AG08396 (cell line): ENCODE data around the gene ANKRD28.

Source experiments
- DNase-seq: peaks from one replicate; pipeline ENCODE4 v3.0.0; 2012; ENCODE audit warnings: low spot score, mixed read lengths

ANKRD28 gene

GRCh38 chr3:15723624-15723884 is 74.2 kb downstream of the ANKRD28 start:
- DNase-seq = no peak

DNA sequence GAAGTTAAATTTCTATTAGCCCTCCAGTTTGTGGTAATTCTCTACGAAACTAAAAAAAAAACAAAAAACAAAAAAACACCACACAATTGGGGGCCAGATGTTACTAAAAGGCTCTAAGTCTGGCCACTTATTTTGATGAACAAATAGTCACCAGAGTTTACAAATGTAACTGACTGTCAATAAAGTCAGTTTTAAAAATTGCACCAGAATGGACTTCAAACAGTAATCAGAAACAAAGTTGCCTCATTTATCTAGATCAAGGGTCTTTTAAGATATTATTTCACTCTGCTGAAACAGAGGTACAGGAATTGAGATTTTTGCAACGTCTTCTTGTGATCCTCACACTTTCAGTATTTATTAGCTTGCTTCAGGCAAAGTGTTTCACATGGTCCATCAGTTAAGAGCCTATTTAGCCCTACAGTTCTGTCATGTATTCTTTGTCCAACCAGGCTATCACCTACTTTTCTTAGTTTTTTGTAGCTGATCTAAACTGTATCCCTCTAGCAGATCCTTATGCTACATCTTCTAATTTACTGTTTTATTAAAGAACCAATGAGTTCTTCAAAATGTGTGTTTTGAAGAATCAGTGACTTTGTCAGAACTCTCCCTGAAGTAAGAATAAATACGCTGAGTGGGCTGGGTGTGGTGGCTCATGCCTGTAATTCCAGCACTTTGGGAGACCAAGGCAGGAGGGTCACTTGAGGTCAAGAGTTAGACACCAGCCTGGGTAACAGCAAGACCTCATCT is 74.7 kb downstream of the ANKRD28 start:
- DNase-seq = no peak

DNA sequence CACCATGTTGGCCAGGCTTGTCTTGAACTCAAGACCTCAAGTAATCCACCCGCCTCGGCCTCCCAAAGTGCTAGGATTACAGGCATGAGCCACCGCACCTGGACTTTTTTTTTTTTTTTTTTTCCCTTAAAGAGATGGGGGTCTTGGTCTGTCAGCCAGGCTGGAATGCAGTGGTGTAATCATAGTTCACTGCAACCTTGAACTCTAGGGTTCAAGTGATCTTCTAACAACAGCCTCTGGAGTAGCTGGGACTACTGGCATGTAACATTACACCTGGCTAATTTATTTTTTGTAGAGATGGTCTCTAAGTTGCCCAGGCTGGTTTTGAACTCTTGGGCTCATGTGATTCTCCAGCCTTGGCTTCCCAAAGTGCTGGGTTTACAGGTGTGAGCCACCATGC is 81.6 kb downstream of the ANKRD28 start:
- no peak for DNase-seq

DNA sequence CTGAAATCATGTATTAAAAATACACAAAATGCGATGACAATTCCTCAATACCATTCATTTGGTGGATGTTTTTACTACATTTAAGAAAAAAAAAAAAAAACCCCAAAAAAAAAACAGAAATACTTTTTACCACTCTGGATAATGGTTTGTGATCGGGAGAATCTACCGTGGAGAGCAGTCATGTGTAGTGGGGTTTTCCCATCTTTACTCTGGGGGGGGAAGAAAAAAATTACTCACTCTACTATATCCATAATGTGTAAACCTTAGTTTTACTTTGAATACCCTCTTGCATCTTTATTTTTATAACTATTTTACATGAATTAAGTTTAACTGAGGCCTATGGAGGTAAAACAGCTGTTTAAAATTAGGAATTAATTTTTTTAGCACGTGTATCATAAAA is 83.3 kb downstream of the ANKRD28 start:
- DNase-seq = no peak

DNA sequence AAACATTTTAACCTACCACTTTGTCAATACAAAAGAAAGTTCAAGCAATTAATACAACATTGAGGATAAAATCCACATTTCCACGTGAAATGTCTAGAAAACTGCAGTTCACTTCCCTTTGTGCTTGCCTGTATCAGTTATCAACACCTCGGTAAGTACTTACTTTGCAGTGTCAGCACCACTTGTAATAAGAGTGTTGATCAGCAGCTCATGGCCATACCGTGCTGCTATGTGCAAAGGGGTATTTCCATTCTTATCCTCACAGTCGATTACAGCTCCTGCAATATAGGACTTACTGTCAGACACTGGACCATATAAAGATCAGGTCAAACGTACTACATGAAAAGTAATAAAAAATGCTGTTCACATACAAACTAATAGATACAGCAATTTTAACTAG is 84.4 kb downstream of the ANKRD28 start:
- DNase-seq = no peak

GRCh38 chr3:15711281-15711680 is 86.5 kb downstream of the ANKRD28 start:
- DNase-seq = no peak

DNA sequence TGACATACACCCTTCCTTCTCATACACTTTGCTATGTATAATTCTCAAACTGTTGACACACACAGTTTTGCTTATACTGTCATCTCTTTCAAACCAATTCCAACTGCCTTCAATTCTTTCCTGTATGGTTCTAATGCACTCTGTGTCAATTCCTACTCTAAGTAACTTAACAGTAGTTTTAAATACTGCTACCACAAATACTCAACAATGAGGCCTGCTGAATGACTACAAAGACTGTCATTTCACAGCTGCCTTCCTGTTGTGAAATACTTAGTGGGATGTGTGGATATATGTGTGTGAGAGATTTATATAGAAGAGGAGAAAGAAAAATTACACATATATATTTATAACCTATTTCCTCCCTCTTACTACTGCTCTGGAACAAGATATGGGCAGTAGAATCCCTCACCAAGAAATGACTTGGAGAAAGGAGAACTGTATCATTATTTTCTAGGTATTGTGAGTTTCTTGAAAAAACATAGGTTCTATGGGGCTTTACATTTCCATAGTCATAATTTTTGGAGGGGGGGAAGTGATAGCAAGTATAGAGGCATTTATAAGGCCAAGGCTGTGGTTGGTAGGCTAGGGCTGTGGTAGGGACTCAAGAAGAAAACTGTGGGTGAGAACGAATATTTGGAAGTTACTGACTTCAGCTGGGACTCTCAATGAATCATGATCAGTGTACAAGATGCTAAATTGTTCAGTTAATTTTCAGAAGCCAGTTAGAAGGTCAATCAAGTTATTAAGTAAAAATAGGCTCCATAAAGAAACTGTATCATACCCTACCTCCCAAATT is 88.7 kb downstream of the ANKRD28 start:
- DNase-seq = peak; percentile 5

DNA sequence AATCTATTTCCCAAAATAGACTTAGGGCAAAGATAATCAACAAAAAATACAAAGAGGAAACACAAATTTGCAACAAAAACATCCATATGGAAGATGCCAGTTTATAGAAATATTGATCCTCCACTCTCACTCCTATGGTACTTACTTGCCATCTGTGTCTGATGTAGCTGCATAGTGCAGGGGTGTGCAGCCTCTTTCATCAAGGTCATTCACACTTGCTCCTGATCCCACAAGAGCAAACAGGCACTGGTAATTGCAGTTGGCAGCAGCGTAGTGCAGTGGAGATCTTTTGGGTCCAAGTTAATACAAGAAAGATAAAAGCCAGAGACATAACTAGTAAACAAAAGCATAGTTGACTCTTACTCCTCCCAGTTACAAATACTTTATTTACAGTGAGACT is 90.0 kb downstream of the ANKRD28 start:
- DNase-seq = no peak

- DNase-seq = no peak
These were observed 94.4 kb downstream of the ANKRD28 start for GRCh38 chr3:15703346-15703745.

GRCh38 chr3:15694628-15695027 is 103.2 kb downstream of the ANKRD28 start:
- DNase-seq = no peak

DNA sequence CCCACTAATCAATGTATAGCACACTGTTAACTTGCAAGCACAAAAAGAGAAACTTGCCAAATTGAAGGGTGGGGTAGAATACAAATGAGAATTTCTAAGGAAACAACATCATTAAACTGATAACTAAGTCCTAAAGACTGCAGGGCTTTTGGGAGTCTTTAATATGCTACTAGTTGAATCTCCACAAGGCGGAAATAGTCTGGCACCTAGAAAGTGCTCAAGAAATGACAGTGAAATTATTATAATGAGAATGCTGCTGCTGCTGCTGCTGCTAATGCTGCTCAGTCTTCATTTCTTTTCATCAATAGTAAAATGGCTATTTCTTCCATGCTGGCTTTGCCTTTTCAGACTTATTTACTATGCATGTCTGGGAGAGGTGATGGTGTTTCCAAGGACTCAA is 104.4 kb downstream of the ANKRD28 start:
- DNase-seq = no peak

DNA sequence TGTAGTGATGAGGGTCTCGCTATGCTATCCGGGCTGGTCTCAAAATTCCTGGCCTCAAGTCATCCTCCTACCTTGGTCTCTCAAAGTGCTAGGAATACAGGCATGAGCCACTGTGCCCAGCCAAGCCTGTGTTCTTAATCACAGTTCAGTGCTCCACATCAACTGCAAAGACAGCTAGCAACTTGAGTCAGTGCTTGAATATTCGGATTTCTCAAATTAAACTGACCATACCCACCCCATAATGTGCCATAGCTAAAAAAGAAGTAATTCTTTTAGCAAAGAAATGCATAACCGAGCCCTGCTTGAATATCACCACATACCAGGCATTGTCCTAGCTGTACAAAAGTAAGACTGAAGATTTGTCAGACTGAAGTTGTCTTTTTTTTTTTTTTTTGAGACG is 107.0 kb downstream of the ANKRD28 start:
- no peak for DNase-seq

GRCh38 chr3:15690230-15690629 is 107.5 kb downstream of the ANKRD28 start:
- no peak for DNase-seq

GRCh38 chr3:15685927-15686326 is 111.9 kb downstream of the ANKRD28 start:
- no peak for DNase-seq

DNA sequence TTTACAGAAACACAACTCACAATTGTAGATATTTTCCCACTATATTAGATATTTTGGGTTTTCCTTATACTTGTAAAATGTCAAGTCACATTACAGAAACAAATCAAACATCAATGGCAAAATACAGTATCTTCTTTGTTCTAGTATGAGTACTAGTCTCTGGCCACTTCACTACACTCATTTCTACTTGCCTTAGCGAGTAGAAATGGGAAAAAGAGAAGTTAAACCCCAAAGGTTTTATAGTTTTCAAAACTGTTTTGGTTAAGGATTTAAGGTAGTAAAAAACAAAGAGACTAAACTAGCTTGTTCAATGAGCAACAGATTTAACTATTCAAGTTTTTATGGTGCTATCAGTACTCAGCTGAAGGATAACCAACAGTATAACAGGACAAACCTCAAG is 114.5 kb downstream of the ANKRD28 start:
- no peak for DNase-seq

GRCh38 chr3:15682561-15683185 is 115.1 kb downstream of the ANKRD28 start:
- no peak for DNase-seq

GRCh38 chr3:15681668-15682067 is 116.1 kb downstream of the ANKRD28 start:
- no peak for DNase-seq

- DNase-seq = no peak
These were observed 118.5 kb downstream of the ANKRD28 start for GRCh38 chr3:15679306-15679705.

GRCh38 chr3:15676259-15676658 is 121.5 kb downstream of the ANKRD28 start:
- DNase-seq = no peak

DNA sequence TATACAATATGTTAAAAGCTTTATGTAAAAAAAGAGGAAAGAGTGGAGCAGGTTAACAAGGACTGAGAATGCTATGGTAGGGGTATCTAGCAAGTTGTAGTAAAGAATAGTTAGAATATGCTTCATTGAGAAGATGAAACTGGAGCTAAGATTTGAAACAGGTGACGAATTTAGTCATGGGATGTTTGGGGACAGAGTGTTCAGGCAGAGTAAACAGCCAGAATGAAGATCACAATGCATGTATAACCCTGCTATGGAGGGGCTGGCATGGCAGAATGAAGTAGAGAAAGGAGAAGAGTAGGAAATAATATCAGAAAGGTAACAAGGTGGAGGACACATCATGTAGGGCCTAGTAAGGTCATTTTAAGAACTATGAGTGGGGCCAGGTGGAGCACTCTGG is 124.2 kb downstream of the ANKRD28 start:
- no peak for DNase-seq

DNA sequence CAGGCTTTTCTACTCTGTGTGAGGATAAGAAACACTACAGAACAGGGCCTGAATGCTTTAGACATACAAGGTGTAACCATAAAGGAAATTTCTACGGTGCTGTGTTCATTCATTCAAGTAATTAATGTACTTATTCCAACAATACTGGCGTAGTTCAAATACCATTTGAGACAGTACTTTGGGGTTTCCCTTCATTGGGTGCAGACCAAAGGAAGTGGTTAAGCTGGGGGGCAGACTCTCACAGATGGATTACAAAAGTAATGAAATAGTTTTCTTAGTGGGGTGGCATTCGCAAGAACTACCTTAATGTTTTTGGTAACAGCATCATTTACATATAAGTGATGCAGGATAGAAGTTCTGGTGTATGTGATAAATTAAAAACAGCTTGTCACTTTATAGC is 130.3 kb downstream of the ANKRD28 start:
- no peak for DNase-seq

GRCh38 chr3:15666277-15666676 is 131.5 kb downstream of the ANKRD28 start:
- no peak for DNase-seq

GRCh38 chr3:15665510-15666150 is 132.1 kb downstream of the ANKRD28 start:
- no peak for DNase-seq
